Fibroblast of lung (primary cell): ENCODE measurements around the gene WIZ. TPM values are rescaled to one million over a fixed set of nuclear protein-coding genes. Genes with fewer than 3 reads are reported as not detected.

Experiments used
- DNase-seq, 2 donors: peaks; one replicate each; pipeline versions ENCODE4 v3.0.0 to v3.0.0-alpha.2; 2010; ENCODE audit warnings: low read depth in 2 of 2
- H2AFZ ChIP-seq: 2 replicates; pipeline ENCODE4 v1.5.1; 2012; ENCODE audit warnings: low read length, control low read depth, inconsistent platforms
- H3K27ac ChIP-seq: 2 replicates; pipeline ENCODE4 v1.5.1; 2011; ENCODE audit warnings: low read length, control low read depth; ENCODE audit not compliant: insufficient read depth
- H3K27me3 ChIP-seq: 2 replicates; pipeline ENCODE4 v1.5.1; 2011; ENCODE audit warnings: mild to moderate bottlenecking, low read length; ENCODE audit not compliant: control insufficient read depth, insufficient read depth
- H3K36me3 ChIP-seq: 2 replicates; pipeline ENCODE4 v1.5.1; 2011; ENCODE audit warnings: low read length; ENCODE audit not compliant: control insufficient read depth, insufficient read depth
- H3K4me1 ChIP-seq: 2 replicates; pipeline ENCODE4 v1.5.1; 2011; ENCODE audit warnings: low read length; ENCODE audit not compliant: control insufficient read depth, insufficient read depth; ENCODE audit errors: extremely low read depth
- H3K4me2 ChIP-seq: 2 replicates; pipeline ENCODE4 v1.5.1; 2011; ENCODE audit warnings: low read length, control low read depth; ENCODE audit not compliant: insufficient read depth; ENCODE audit errors: extremely low read depth
- H3K4me3 ChIP-seq, 4 experiments: fragments of 200-600 bp in 1 of 4; sonication (generic) in 1 of 4; replicated peaks in 1 of 4; 2 replicates each; pipeline ENCODE4 v1.5.1; 2011 to 2016; ENCODE audit warnings: low read length in 4 of 4, low read depth in 3 of 4, mild to moderate bottlenecking in 3 of 4, control low read depth in 2 of 4, inconsistent platforms in 1 of 4, mixed read lengths in 1 of 4; ENCODE audit not compliant: insufficient read depth in 1 of 4; ENCODE audit errors: control extremely low read depth in 1 of 4
- H3K79me2 ChIP-seq: 2 replicates; pipeline ENCODE4 v1.5.1; 2012; ENCODE audit warnings: mild to moderate bottlenecking, low read length, inconsistent platforms; ENCODE audit not compliant: control insufficient read depth, insufficient read depth
- H3K9ac ChIP-seq: 2 replicates; pipeline ENCODE4 v1.5.1; 2011; ENCODE audit warnings: mild to moderate bottlenecking, low read length, control low read depth; ENCODE audit not compliant: insufficient read depth
- H3K9me3 ChIP-seq: 2 replicates; pipeline ENCODE4 v1.5.1; 2012; ENCODE audit warnings: low read depth, low read length; ENCODE audit not compliant: control insufficient read depth, insufficient read depth
- H4K20me1 ChIP-seq: 2 replicates; pipeline ENCODE4 v1.5.1; 2011; ENCODE audit warnings: low read length; ENCODE audit not compliant: control insufficient read depth, insufficient read depth; ENCODE audit errors: extremely low read depth
- EZH2 ChIP-seq: IDR thresholded peaks from 2 replicates; pipeline ENCODE4 v1.5.1; 2012; ENCODE audit warnings: low read length, control low read depth, mild to moderate bottlenecking; ENCODE audit errors: missing control alignments
- polyA plus RNA-seq, 2 donors: library from polyadenylated mRNA; depleted of rRNA in 1 of 2; stranded (reverse) in 1 of 2; unstranded in 1 of 2; fragments of >200 nt; gene quantifications; 2 replicates each; pipeline ENCODE4 v1.2.1, GENCODE V29; 2011 to 2012; ENCODE audit warnings: missing spikeins in 1 of 2
- total RNA-seq: library from RNA; depleted of rRNA; stranded (reverse); fragments of >200 nt; gene quantifications from 2 replicates; pipeline ENCODE4 v1.2.1, GENCODE V29; 2014
- TF ChIP-seq, protein P1 (sequence below), 2 donors: IDR thresholded peaks in 1 of 2; conservative IDR thresholded peaks in 1 of 2; 1 replicate in 1 of 2; 2 replicates in 1 of 2; pipeline ENCODE4 v1.5.1; 2011 to 2012; ENCODE audit warnings: low read length in 2 of 2, control low read depth in 1 of 2, inconsistent platforms in 1 of 2, low read depth in 1 of 2, mild to moderate bottlenecking in 1 of 2

Gene WIZ
- total and polyA plus RNA-seq, 2 donors (not counting 1 experiment from before 2014, with no cell fraction given), result 7.5 to 9.7 TPM

- Histone ChIP-seq H3K79me2 (peaks cover 35% of the 10 kb centered on the region), H3K9ac (no peak overlapping the region), H2AFZ (no peak overlapping the region), H3K36me3 (peaks cover 50% of the 10 kb centered on the region), H4K20me1 (no peaks in the 10 kb centered on the region), H3K4me3 (no peak overlapping the region), H3K27me3 (no peaks in the 10 kb centered on the region), H3K27ac (no peak overlapping the region), H3K4me1 (peaks cover 2% of the 10 kb centered on the region), H3K9me3 (no peaks in the 10 kb centered on the region), H3K4me2 (no peak overlapping the region)
- no peak for DNase-seq
- TF ChIP-seq EZH2, result no peak
- TF ChIP-seq, protein P1, sequence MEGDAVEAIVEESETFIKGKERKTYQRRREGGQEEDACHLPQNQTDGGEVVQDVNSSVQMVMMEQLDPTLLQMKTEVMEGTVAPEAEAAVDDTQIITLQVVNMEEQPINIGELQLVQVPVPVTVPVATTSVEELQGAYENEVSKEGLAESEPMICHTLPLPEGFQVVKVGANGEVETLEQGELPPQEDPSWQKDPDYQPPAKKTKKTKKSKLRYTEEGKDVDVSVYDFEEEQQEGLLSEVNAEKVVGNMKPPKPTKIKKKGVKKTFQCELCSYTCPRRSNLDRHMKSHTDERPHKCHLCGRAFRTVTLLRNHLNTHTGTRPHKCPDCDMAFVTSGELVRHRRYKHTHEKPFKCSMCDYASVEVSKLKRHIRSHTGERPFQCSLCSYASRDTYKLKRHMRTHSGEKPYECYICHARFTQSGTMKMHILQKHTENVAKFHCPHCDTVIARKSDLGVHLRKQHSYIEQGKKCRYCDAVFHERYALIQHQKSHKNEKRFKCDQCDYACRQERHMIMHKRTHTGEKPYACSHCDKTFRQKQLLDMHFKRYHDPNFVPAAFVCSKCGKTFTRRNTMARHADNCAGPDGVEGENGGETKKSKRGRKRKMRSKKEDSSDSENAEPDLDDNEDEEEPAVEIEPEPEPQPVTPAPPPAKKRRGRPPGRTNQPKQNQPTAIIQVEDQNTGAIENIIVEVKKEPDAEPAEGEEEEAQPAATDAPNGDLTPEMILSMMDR (conservative IDR thresholded peaks at IDR 0.05 in 1 of 2, IDR thresholded peaks at IDR 0.05 in 1 of 2; ENCODE audit: low read depth in 1 of 2, low read length in 2 of 2), result no peak
Measured at GRCh38 chr19:15399635-15400034, 50.1 kb downstream of the WIZ start.

GRCh38 chr19:15399234-15399515, 50.6 kb downstream of the WIZ start:
- H3K9ac ChIP-seq, result no peak overlapping the region
- DNase-seq, result no peak
- H4K20me1 ChIP-seq, result no peaks in the 10 kb centered on the region
- H3K36me3 ChIP-seq, result peaks cover 50% of the 10 kb centered on the region
- no peaks in the 10 kb centered on the region for H3K27me3 ChIP-seq
- no peak overlapping the region for H3K4me2 ChIP-seq
- no peaks in the 10 kb centered on the region for H3K4me1 ChIP-seq
- no peaks in the 10 kb centered on the region for H3K9me3 ChIP-seq
- H3K4me3 ChIP-seq, result no peak overlapping the region
- H3K79me2 ChIP-seq, result peaks cover 30% of the 10 kb centered on the region
- no peak overlapping the region for H2AFZ ChIP-seq
- TF ChIP-seq, protein P1 (conservative IDR thresholded peaks at IDR 0.05 in 1 of 2, IDR thresholded peaks at IDR 0.05 in 1 of 2; ENCODE audit: low read depth in 1 of 2, low read length in 2 of 2), result no peak
- H3K27ac ChIP-seq, result no peak overlapping the region

DNA sequence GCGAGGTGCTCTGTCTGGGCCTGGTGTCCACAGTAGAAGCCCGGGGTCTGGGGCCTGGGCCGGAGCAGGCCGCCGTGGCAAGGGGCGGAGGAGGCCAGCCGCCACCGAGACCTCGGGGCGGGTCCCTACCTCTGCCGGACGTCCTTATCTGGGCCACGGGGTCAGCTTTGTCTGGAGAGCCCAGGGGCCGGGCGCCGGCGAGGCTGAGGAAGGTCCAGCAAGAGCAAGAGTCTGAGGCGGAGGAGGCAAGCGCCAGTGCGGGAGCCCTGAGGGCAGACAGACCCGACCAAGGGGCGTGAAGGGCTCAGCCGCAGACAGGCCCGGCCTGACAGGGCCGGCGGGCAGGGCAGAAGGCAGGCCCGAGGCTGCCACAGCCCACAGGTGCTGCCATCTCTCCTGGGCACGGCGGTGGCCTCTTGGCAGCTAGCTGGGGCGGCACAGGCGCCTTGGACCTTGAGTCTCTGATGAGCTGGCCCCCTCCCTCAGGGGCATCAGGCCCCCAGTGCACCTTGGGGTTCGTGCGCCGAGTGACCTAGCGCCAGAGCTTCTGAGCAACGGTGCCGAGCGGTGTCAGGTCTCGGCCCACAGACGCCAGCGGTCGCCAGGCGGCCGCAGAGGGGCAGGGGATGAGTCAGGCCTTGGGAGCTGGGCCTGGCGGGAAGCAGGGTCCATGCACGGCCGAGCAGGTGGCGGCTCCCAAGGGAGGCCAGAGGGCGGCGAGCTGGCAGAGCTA, 51.1 kb downstream of the WIZ start:
- no peak overlapping the region for H2AFZ ChIP-seq
- no peaks in the 10 kb centered on the region for H4K20me1 ChIP-seq
- no peak for DNase-seq
- no peaks in the 10 kb centered on the region for H3K27me3 ChIP-seq
- H3K4me3 ChIP-seq, result no peak overlapping the region
- no peak overlapping the region for H3K4me2 ChIP-seq
- no peaks in the 10 kb centered on the region for H3K4me1 ChIP-seq
- peaks cover 25% of the 10 kb centered on the region for H3K79me2 ChIP-seq
- TF ChIP-seq, protein P1 (conservative IDR thresholded peaks at IDR 0.05 in 1 of 2, IDR thresholded peaks at IDR 0.05 in 1 of 2; ENCODE audit: low read depth in 1 of 2, low read length in 2 of 2), result no peak
- no peak for TF ChIP-seq EZH2
- H3K27ac ChIP-seq, result no peak overlapping the region
- H3K9ac ChIP-seq, result no peak overlapping the region
- H3K36me3 ChIP-seq, result peaks cover 48% of the 10 kb centered on the region
- H3K9me3 ChIP-seq, result no peaks in the 10 kb centered on the region
